Panc1 (cell line): ENCODE data around the gene AATK. TPM values are rescaled to one million over a fixed set of nuclear protein-coding genes. Genes with fewer than 3 reads are reported as not detected.

Experiments used
- ATAC-seq: fragments of 200-7000 bp; cut with Tn5 transposase; 2 replicates; pipeline ENCODE4 v1.9.1; 2020; ENCODE audit warnings: mild to moderate bottlenecking, moderate library complexity
- BruUV-seq: library from RNA; stranded (reverse); fragments of 400-500 nt; replicated peaks from 2 replicates; lab custom pipeline; 2021; lab: Mats Ljungman, UMichigan
- CTCF ChIA-PET: fragments of 300-600 bp; sonication (Branson Sonifier 250); formaldehyde crosslinking; loops from one replicate; lab custom pipeline; 2022; ENCODE audit warnings: antibody characterized with exemption; lab: Charles Lee
- POLR2A ChIA-PET: fragments of 300-600 bp; sonication (Branson Sonifier 250); formaldehyde crosslinking; loops from one replicate; lab custom pipeline; 2022; ENCODE audit warnings: antibody characterized with exemption; lab: Charles Lee
- DNase-seq: peaks from one replicate; pipeline ENCODE4 v3.0.0-alpha.2; 2010; ENCODE audit warnings: low read depth, low spot score
- H3K27ac ChIP-seq: 2 replicates; pipeline ENCODE4 v1.5.1; 2011; ENCODE audit warnings: mild to moderate bottlenecking, low read length, inconsistent platforms
- H3K27me3 ChIP-seq: fragments of 200-500 bp; sonication (Bioruptor generic); 2 replicates; pipeline ENCODE4 v1.6.0; 2014; ENCODE audit warnings: low read length, inconsistent platforms; ENCODE audit not compliant: control insufficient read depth, insufficient read depth
- H3K36me3 ChIP-seq: fragments of 200-500 bp; sonication (Bioruptor generic); 2 replicates; pipeline ENCODE4 v1.5.1; 2014; ENCODE audit warnings: inconsistent platforms, mild to moderate bottlenecking, low read length, moderate library complexity; ENCODE audit not compliant: control insufficient read depth, insufficient read depth
- H3K4me1 ChIP-seq: 2 replicates; pipeline ENCODE4 v1.5.1; 2011; ENCODE audit warnings: inconsistent platforms, mild to moderate bottlenecking, low read length, moderate library complexity; ENCODE audit not compliant: control insufficient read depth, insufficient read depth
- H3K4me3 ChIP-seq, 2 experiments: 2 replicates each; pipeline ENCODE4 v1.5.1; 2011 to 2012; ENCODE audit warnings: low read depth in 2 of 2, low read length in 2 of 2, mild to moderate bottlenecking in 2 of 2, inconsistent platforms in 1 of 2, moderate library complexity in 1 of 2
- H3K9me3 ChIP-seq: fragments of 200-500 bp; sonication (Bioruptor generic); 2 replicates; pipeline ENCODE4 v1.5.1; 2014; ENCODE audit warnings: low read depth, mild to moderate bottlenecking, inconsistent platforms, low read length, moderate library complexity; ENCODE audit not compliant: control insufficient read depth, insufficient read depth
- POLR2AphosphoS5 ChIP-seq: IDR thresholded peaks from 2 replicates; pipeline ENCODE4 v1.6.1; 2012; ENCODE audit warnings: mild to moderate bottlenecking, low read depth, low read length, moderate library complexity
- SIN3A ChIP-seq: IDR thresholded peaks from 2 replicates; pipeline ENCODE4 v1.6.1; 2012; ENCODE audit warnings: low read depth, mild to moderate bottlenecking, low read length, moderate library complexity, borderline replicate concordance; ENCODE audit not compliant: insufficient read depth
- TCF7L2 ChIP-seq: IDR thresholded peaks from 2 replicates; pipeline ENCODE4 v1.6.1; 2011; ENCODE audit warnings: mild to moderate bottlenecking, low read depth, low read length, inconsistent platforms
- in situ Hi-C: cut with HindIII; loops from 2 replicates; pipeline ENCODE4 v1.10.0; 2016; ENCODE audit warnings: low sequenced_read_pairs, low pct_unique_long_range_greater_than_20kb
- intact Hi-C: fragments of 100-400 bp; cut with micrococcal nuclease; formaldehyde crosslinking; loops from one replicate; pipeline ENCODE4 v1.10.0; 2022; ENCODE audit not compliant: unreplicated experiment
- total RNA-seq: library from RNA; stranded (reverse); gene quantifications from one replicate; pipeline ENCODE4 v1.2.1, GENCODE V29; 2021; ENCODE audit not compliant: unreplicated experiment
- TF ChIP-seq, protein P1 (sequence below), 2 experiments: IDR thresholded peaks; 2 replicates each; pipeline ENCODE4 v1.6.1; 2011 to 2012; ENCODE audit warnings: low read depth in 2 of 2, control low read depth in 1 of 2, low read length in 1 of 2, mild to moderate bottlenecking in 1 of 2, moderate library complexity in 1 of 2; ENCODE audit not compliant: insufficient read depth in 1 of 2
- TF ChIP-seq, protein P2 (sequence below): fragments of 450-650 bp; IDR thresholded peaks from 2 replicates; pipeline ENCODE4 v1.5.1; 2017; ENCODE audit warnings: mild to moderate bottlenecking

Gene AATK
- total RNA-seq, 1 experiment from 2014 or later, result 3.7 TPM

DNA sequence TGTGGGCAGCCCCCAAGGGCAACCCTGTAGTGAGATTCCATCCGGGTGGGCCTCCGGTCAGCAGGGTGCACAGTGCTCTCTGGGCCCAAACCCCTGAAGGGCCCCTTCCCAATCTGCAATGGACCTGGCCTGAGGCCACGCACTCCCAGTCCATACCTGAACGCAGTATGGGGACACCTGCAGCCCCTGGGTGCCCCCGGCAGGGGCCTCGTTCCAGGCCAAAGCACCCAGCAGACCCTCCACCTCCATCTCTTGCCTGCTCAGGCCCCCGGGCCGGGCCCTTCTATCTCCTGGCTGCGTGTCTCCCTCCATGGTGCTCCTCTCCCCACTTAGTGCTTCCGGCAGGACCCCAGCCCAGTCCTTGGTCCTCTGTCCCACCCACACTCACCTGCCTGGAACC, 17.3 kb upstream of the AATK start:
- TF ChIP-seq, protein P1, sequence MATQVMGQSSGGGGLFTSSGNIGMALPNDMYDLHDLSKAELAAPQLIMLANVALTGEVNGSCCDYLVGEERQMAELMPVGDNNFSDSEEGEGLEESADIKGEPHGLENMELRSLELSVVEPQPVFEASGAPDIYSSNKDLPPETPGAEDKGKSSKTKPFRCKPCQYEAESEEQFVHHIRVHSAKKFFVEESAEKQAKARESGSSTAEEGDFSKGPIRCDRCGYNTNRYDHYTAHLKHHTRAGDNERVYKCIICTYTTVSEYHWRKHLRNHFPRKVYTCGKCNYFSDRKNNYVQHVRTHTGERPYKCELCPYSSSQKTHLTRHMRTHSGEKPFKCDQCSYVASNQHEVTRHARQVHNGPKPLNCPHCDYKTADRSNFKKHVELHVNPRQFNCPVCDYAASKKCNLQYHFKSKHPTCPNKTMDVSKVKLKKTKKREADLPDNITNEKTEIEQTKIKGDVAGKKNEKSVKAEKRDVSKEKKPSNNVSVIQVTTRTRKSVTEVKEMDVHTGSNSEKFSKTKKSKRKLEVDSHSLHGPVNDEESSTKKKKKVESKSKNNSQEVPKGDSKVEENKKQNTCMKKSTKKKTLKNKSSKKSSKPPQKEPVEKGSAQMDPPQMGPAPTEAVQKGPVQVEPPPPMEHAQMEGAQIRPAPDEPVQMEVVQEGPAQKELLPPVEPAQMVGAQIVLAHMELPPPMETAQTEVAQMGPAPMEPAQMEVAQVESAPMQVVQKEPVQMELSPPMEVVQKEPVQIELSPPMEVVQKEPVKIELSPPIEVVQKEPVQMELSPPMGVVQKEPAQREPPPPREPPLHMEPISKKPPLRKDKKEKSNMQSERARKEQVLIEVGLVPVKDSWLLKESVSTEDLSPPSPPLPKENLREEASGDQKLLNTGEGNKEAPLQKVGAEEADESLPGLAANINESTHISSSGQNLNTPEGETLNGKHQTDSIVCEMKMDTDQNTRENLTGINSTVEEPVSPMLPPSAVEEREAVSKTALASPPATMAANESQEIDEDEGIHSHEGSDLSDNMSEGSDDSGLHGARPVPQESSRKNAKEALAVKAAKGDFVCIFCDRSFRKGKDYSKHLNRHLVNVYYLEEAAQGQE (IDR thresholded peaks at IDR 0.05; ENCODE audit: insufficient read depth in 1 of 2, low read depth in 2 of 2, low read length in 1 of 2), result no peak
- TF ChIP-seq TCF7L2, result no peak
- TF ChIP-seq, protein P2, sequence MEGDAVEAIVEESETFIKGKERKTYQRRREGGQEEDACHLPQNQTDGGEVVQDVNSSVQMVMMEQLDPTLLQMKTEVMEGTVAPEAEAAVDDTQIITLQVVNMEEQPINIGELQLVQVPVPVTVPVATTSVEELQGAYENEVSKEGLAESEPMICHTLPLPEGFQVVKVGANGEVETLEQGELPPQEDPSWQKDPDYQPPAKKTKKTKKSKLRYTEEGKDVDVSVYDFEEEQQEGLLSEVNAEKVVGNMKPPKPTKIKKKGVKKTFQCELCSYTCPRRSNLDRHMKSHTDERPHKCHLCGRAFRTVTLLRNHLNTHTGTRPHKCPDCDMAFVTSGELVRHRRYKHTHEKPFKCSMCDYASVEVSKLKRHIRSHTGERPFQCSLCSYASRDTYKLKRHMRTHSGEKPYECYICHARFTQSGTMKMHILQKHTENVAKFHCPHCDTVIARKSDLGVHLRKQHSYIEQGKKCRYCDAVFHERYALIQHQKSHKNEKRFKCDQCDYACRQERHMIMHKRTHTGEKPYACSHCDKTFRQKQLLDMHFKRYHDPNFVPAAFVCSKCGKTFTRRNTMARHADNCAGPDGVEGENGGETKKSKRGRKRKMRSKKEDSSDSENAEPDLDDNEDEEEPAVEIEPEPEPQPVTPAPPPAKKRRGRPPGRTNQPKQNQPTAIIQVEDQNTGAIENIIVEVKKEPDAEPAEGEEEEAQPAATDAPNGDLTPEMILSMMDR, result no peak
- TF ChIP-seq POLR2AphosphoS5, result no peak
- TF ChIP-seq SIN3A, result no peak
- Histone ChIP-seq H3K4me3 (no peak overlapping the region), H3K27ac (no peak overlapping the region), H3K4me1 (no peaks in the 10 kb centered on the region; the same call in 1 of the 2 replicates), H3K9me3 (no peaks in the 10 kb centered on the region), H3K36me3 (no peaks in the 10 kb centered on the region), H3K27me3 (no peaks in the 10 kb centered on the region)
- in situ Hi-C loops (no loop called here), intact Hi-C loops (loop anchor here (5.0 kb wide), 1 partner anchor 41 kb away; no protein-coding TSS in a partner anchor)
- POLR2A ChIA-PET, result no interaction called here
- DNase-seq (no peak), ATAC-seq (no peak)
- CTCF ChIA-PET, result no interaction called here
- BruUV-seq, result no TSS peak

DNA sequence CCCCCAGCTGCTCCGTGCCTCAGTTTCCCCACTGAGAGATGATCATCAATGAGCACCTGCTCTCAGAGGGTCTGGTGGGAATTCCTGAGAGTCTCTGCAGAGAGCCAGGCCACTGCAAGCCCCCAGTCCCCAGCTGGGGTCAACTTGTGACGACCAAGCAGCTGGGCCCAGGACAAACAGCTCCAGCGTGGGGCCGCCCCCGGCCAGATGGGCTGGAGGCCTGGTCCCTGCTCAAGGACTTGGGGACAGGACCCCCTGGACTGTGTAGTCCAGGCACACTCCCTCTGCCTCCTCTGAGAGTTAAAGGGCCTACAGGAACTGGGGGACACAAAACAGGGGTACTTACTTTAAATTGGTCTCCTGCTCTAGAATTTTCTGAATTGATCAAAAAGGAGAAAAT, 16.6 kb upstream of the AATK start:
- no peaks in the 10 kb centered on the region for H3K9me3 ChIP-seq
- DNase-seq (no peak), ATAC-seq (no peak)
- TF ChIP-seq, protein P2, result no peak
- TF ChIP-seq, protein P1 (IDR thresholded peaks at IDR 0.05; ENCODE audit: insufficient read depth in 1 of 2, low read depth in 2 of 2, low read length in 1 of 2), result no peak
- TF ChIP-seq TCF7L2 (no peak), POLR2AphosphoS5 (no peak), SIN3A (no peak)
- intact Hi-C loops, result loop anchor here (5.0 kb wide), 1 partner anchor 40 kb away; no protein-coding TSS in a partner anchor
- H3K27me3 ChIP-seq, result no peaks in the 10 kb centered on the region
- H3K4me3 ChIP-seq, result no peak overlapping the region
- no peaks in the 10 kb centered on the region; the same call in 1 of the 2 replicates for H3K4me1 ChIP-seq
- ChIA-PET POLR2A (no interaction called here), CTCF (no interaction called here)
- H3K36me3 ChIP-seq, result no peaks in the 10 kb centered on the region
- no TSS peak for BruUV-seq
- in situ Hi-C loops, result no loop called here
- no peak overlapping the region for H3K27ac ChIP-seq
